Measurements from ENCODE around the gene INTS6.
"Not testable (repeated sequence)": the region's sequence is repeated elsewhere in the genome, so short reads cannot be mapped to it uniquely, and the experiment has no call there.

Gene INTS6

DNA sequence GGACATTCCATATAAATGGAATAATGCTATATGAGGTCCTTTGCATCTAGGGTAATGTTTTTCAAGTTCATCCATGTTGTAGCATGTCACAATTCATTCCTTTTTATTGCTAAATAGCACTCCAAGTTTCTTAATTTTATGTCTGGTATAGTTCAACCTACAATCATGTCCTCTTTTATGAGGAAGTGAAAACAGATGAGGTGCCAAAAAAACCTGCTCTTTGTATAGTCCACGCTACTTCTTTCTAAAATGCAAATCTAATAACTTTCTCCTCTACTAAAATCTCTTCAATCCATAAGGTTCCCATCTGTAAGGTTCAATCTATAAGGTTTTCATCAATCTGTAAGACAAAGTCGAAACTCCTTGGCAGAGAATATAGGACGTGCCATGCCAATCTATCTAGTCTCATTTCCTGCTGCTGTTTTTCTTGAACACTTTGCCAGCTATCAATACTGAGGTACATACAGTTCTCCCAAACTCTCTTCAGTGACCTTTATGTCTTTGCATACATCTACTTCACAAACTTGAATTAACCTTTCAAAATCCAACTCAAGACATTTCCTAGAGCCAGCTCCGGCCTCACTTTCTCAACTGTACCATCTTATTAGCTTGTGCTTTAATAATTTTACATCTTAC is 33.7 kb downstream of the INTS6 start:
- ATAC-seq: no peak
- TF ChIP-seq ZNF8 (CRISPR knock-in tag; IDR thresholded peaks at IDR 0.05): no peak
- no peak for TF ChIP-seq ZFP30 (CRISPR knock-in tag; IDR thresholded peaks at IDR 0.05)
- TF ChIP-seq, protein P1, sequence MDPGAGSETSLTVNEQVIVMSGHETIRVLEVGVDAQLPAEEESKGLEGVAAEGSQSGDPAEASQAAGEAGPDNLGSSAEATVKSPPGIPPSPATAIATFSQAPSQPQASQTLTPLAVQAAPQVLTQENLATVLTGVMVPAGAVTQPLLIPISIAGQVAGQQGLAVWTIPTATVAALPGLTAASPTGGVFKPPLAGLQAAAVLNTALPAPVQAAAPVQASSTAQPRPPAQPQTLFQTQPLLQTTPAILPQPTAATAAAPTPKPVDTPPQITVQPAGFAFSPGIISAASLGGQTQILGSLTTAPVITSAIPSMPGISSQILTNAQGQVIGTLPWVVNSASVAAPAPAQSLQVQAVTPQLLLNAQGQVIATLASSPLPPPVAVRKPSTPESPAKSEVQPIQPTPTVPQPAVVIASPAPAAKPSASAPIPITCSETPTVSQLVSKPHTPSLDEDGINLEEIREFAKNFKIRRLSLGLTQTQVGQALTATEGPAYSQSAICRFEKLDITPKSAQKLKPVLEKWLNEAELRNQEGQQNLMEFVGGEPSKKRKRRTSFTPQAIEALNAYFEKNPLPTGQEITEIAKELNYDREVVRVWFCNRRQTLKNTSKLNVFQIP (CRISPR knock-in tag; IDR thresholded peaks at IDR 0.05; ENCODE audit: borderline replicate concordance, low read depth): no peak

GRCh38 chr13:51417716-51418115 is 35.1 kb downstream of the INTS6 start:
- TF ChIP-seq PPARA (CRISPR knock-in tag; IDR thresholded peaks at IDR 0.05; ENCODE audit: borderline replicate concordance) (no peak), CREB5 (CRISPR knock-in tag; IDR thresholded peaks at IDR 0.05; ENCODE audit: low read depth) (no peak)
- ATAC-seq: no peak

- ATAC-seq: no peak
Measured at GRCh38 chr13:51416107-51416506, 36.7 kb downstream of the INTS6 start.

DNA sequence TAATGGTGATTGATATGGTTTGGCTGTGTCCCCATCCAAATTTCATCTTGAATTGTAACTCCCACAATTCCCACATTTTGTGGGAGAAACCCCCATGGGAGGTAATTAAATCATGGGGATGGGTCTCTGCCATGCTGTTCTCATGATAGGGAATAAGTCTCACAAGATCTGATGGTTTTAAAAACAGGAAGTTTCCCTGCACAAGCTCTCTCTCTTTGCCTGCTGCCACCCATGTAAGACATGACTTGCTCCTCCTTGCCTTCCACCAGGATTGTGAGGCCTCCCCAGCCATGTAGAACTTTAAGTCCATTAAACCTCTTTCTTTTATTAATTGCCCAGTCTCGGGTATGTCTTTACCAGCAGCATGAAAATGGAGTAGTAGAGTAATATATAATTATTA is 37.5 kb downstream of the INTS6 start:
- not testable (repeated sequence) for ATAC-seq

More at GRCh38 chr13:51416107-51416506, 36.7 kb downstream of the INTS6 start:
- TF ChIP-seq GLIS3 (CRISPR knock-in tag; IDR thresholded peaks at IDR 0.05) (no peak), SNAI2 (CRISPR knock-in tag; IDR thresholded peaks at IDR 0.05) (no peak), ARNTL (CRISPR knock-in tag; IDR thresholded peaks at IDR 0.05; ENCODE audit: borderline replicate concordance, low read depth) (no peak), TOX (CRISPR knock-in tag; IDR thresholded peaks at IDR 0.05; ENCODE audit: borderline replicate concordance) (no peak), OSR1 (CRISPR knock-in tag; IDR thresholded peaks at IDR 0.05) (no peak), ZNF8 (CRISPR knock-in tag; IDR thresholded peaks at IDR 0.05) (no peak), TCF4 (CRISPR knock-in tag; IDR thresholded peaks at IDR 0.05; ENCODE audit: borderline replicate concordance) (no peak), ZNF565 (CRISPR knock-in tag; conservative IDR thresholded peaks at IDR 0.05; ENCODE audit: low read depth) (no peak), BACH2 (CRISPR knock-in tag; IDR thresholded peaks at IDR 0.05; ENCODE audit: borderline replicate concordance) (no peak), PPARA (CRISPR knock-in tag; IDR thresholded peaks at IDR 0.05; ENCODE audit: borderline replicate concordance) (no peak), ZC3H10 (CRISPR knock-in tag; IDR thresholded peaks at IDR 0.05) (no peak), ZFP3 (CRISPR knock-in tag; IDR thresholded peaks at IDR 0.05) (no peak), ESRRG (CRISPR knock-in tag; IDR thresholded peaks at IDR 0.05) (no peak), CREB5 (CRISPR knock-in tag; IDR thresholded peaks at IDR 0.05; ENCODE audit: low read depth) (no peak)
- TF ChIP-seq, protein P2, sequence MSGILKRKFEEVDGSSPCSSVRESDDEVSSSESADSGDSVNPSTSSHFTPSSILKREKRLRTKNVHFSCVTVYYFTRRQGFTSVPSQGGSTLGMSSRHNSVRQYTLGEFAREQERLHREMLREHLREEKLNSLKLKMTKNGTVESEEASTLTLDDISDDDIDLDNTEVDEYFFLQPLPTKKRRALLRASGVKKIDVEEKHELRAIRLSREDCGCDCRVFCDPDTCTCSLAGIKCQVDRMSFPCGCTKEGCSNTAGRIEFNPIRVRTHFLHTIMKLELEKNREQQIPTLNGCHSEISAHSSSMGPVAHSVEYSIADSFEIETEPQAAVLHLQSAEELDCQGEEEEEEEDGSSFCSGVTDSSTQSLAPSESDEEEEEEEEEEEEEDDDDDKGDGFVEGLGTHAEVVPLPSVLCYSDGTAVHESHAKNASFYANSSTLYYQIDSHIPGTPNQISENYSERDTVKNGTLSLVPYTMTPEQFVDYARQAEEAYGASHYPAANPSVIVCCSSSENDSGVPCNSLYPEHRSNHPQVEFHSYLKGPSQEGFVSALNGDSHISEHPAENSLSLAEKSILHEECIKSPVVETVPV (CRISPR knock-in tag; IDR thresholded peaks at IDR 0.05): no peak
- TF ChIP-seq, protein P3, sequence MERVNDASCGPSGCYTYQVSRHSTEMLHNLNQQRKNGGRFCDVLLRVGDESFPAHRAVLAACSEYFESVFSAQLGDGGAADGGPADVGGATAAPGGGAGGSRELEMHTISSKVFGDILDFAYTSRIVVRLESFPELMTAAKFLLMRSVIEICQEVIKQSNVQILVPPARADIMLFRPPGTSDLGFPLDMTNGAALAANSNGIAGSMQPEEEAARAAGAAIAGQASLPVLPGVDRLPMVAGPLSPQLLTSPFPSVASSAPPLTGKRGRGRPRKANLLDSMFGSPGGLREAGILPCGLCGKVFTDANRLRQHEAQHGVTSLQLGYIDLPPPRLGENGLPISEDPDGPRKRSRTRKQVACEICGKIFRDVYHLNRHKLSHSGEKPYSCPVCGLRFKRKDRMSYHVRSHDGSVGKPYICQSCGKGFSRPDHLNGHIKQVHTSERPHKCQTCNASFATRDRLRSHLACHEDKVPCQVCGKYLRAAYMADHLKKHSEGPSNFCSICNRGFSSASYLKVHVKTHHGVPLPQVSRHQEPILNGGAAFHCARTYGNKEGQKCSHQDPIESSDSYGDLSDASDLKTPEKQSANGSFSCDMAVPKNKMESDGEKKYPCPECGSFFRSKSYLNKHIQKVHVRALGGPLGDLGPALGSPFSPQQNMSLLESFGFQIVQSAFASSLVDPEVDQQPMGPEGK (CRISPR knock-in tag; IDR thresholded peaks at IDR 0.05; ENCODE audit: borderline replicate concordance): no peak

GRCh38 chr13:51412431-51412830 is 40.4 kb downstream of the INTS6 start:
- ATAC-seq: no peak

More at GRCh38 chr13:51412431-51412830, 40.4 kb downstream of the INTS6 start:
- no peak for TF ChIP-seq ZC3H10 (CRISPR knock-in tag; IDR thresholded peaks at IDR 0.05)
- no peak for TF ChIP-seq BACH2 (CRISPR knock-in tag; IDR thresholded peaks at IDR 0.05; ENCODE audit: borderline replicate concordance)
